ENCODE data around the gene ASGR2.

The ASGR2 gene

DNA sequence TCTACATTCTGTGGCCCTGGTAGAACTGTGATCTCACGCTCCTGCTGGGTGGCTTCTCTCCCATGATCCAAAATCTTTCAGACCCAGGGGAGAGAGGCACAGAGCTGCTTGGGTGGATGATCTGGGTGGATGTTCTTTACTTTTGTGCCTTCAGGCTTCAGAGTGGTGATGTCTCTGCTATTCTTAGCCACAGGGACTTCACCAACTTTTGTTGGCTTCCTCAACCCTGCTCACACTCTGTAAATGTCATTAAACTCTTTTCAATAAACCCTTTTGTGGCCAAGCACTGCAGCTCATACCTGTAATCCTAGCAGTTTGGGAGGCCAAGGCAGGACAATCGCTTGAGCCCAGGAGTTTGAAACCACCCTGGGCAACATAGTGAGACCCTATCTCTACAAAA is 42.2 kb downstream of the ASGR2 start:
- DNase-seq (ENCODE audit: low read depth, low spot score), result no peak
- H3K36me3 ChIP-seq (ENCODE audit: insufficient read depth, insufficient read length, low read length), result no peaks in the 10 kb centered on the region
- no peak for TF ChIP-seq SUZ12 (IDR thresholded peaks at IDR 0.05; ENCODE audit: extremely low read depth, insufficient read depth, insufficient read length)
- TF ChIP-seq ZNF274 (IDR thresholded peaks at IDR 0.05; ENCODE audit: low read depth, low read length), result no peak
- TF ChIP-seq YY1 (IDR thresholded peaks at IDR 0.05; ENCODE audit: insufficient read depth, insufficient read length), result no peak
- H3K9me3 ChIP-seq (ENCODE audit: insufficient read depth, low read length), result peaks cover 17% of the 10 kb centered on the region
- no peaks in the 10 kb centered on the region for H3K4me1 ChIP-seq (ENCODE audit: insufficient read depth, insufficient read length)
- no peak overlapping the region for H3K9ac ChIP-seq (ENCODE audit: insufficient read length, low read depth)
- H3K27me3 ChIP-seq (ENCODE audit: insufficient read depth, insufficient read length), result no peaks in the 10 kb centered on the region
- no peak overlapping the region for H3K4me3 ChIP-seq (ENCODE audit: insufficient read length, low read depth)

DNA sequence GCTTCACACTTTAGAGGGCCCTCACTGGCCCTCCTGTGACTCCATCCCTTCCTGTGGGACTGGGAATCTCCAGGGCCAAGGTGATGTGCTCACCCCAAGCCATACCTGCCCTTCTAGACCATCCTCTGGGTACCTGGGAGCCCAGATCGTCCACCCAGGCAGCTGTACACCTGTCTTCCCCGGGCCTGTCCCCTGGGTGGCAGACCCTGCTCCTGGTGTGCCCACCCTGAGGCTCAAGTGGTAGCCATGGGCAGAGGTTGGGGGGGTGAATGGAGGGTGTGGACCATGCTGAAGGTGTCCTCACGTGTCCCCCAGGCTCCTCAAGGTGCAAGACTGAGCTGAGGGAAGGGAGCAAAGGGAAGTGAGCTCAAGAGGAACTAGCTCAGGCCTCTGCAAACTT is 43.9 kb downstream of the ASGR2 start:
- no peak overlapping the region for H3K4me3 ChIP-seq (ENCODE audit: insufficient read length, low read depth)
- DNase-seq (ENCODE audit: low read depth, low spot score), result no peak
- H3K36me3 ChIP-seq (ENCODE audit: insufficient read depth, insufficient read length, low read length), result no peaks in the 10 kb centered on the region
- H3K4me1 ChIP-seq (ENCODE audit: insufficient read depth, insufficient read length), result no peaks in the 10 kb centered on the region
- no peak overlapping the region for H3K9ac ChIP-seq (ENCODE audit: insufficient read length, low read depth)
- TF ChIP-seq SUZ12 (IDR thresholded peaks at IDR 0.05; ENCODE audit: extremely low read depth, insufficient read depth, insufficient read length) (no peak), YY1 (IDR thresholded peaks at IDR 0.05; ENCODE audit: insufficient read depth, insufficient read length) (no peak)
- H3K27me3 ChIP-seq (ENCODE audit: insufficient read depth, insufficient read length), result no peaks in the 10 kb centered on the region
- peaks cover 23% of the 10 kb centered on the region for H3K9me3 ChIP-seq (ENCODE audit: insufficient read depth, low read length)

GRCh38 chr17:7068268-7068667 is 46.4 kb downstream of the ASGR2 start:
- H3K9me3 ChIP-seq (ENCODE audit: insufficient read depth, low read length), result peaks cover 23% of the 10 kb centered on the region
- no peaks in the 10 kb centered on the region for H3K27me3 ChIP-seq (ENCODE audit: insufficient read depth, insufficient read length)
- peaks cover 6% of the 10 kb centered on the region for H3K4me1 ChIP-seq (ENCODE audit: insufficient read depth, insufficient read length)
- DNase-seq (ENCODE audit: low read depth, low spot score), result no peak
- no peak for TF ChIP-seq YY1 (IDR thresholded peaks at IDR 0.05; ENCODE audit: insufficient read depth, insufficient read length)
- no peak for TF ChIP-seq ZNF274 (IDR thresholded peaks at IDR 0.05; ENCODE audit: low read depth, low read length)
- no peak for TF ChIP-seq SUZ12 (IDR thresholded peaks at IDR 0.05; ENCODE audit: extremely low read depth, insufficient read depth, insufficient read length)
- H3K4me3 ChIP-seq (ENCODE audit: insufficient read length, low read depth), result no peak overlapping the region
- no peak overlapping the region for H3K9ac ChIP-seq (ENCODE audit: insufficient read length, low read depth)
- H3K36me3 ChIP-seq (ENCODE audit: insufficient read depth, insufficient read length, low read length), result no peaks in the 10 kb centered on the region

GRCh38 chr17:7067198-7067597 is 47.4 kb downstream of the ASGR2 start:
- Histone ChIP-seq H3K4me1 (ENCODE audit: insufficient read depth, insufficient read length) (peaks cover 9% of the 10 kb centered on the region), H3K9me3 (ENCODE audit: insufficient read depth, low read length) (peaks cover 23% of the 10 kb centered on the region), H3K4me3 (ENCODE audit: insufficient read length, low read depth) (no peak overlapping the region), H3K9ac (ENCODE audit: insufficient read length, low read depth) (no peak overlapping the region), H3K27me3 (ENCODE audit: insufficient read depth, insufficient read length) (no peaks in the 10 kb centered on the region), H3K36me3 (ENCODE audit: insufficient read depth, insufficient read length, low read length) (no peaks in the 10 kb centered on the region)
- no peak for DNase-seq (ENCODE audit: low read depth, low spot score)
- TF ChIP-seq YY1 (IDR thresholded peaks at IDR 0.05; ENCODE audit: insufficient read depth, insufficient read length) (no peak), SUZ12 (IDR thresholded peaks at IDR 0.05; ENCODE audit: extremely low read depth, insufficient read depth, insufficient read length) (no peak), ZNF274 (IDR thresholded peaks at IDR 0.05; ENCODE audit: low read depth, low read length) (no peak)

DNA sequence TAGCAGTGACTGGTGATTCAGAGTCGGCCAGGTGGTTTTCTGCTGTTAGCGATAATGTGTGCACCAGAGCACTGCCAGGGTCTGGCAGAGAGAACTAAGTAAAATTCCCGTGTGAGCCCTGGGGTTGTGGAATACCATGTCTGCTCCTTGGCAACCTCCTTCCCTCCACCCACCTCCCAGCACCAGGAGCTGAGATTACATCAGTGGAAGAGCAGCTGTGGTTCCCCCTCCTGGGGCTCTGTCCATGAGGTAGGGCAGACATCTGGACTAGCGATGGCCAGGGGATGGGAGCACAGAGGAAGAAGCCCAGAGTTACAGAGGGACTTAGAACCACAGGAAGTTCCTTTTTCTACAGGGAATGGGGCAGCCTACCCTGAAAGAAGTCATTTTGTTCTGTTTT is 50.4 kb downstream of the ASGR2 start:
- no peak overlapping the region for H3K9ac ChIP-seq (ENCODE audit: insufficient read length, low read depth)
- TF ChIP-seq ZNF274 (IDR thresholded peaks at IDR 0.05; ENCODE audit: low read depth, low read length), result no peak
- no peak for TF ChIP-seq SUZ12 (IDR thresholded peaks at IDR 0.05; ENCODE audit: extremely low read depth, insufficient read depth, insufficient read length)
- TF ChIP-seq YY1 (IDR thresholded peaks at IDR 0.05; ENCODE audit: insufficient read depth, insufficient read length), result no peak
- no peaks in the 10 kb centered on the region for H3K27me3 ChIP-seq (ENCODE audit: insufficient read depth, insufficient read length)
- peaks cover 9% of the 10 kb centered on the region for H3K4me1 ChIP-seq (ENCODE audit: insufficient read depth, insufficient read length)
- H3K9me3 ChIP-seq (ENCODE audit: insufficient read depth, low read length), result peaks cover 23% of the 10 kb centered on the region
- no peaks in the 10 kb centered on the region for H3K36me3 ChIP-seq (ENCODE audit: insufficient read depth, insufficient read length, low read length)
- DNase-seq (ENCODE audit: low read depth, low spot score), result no peak
- H3K4me3 ChIP-seq (ENCODE audit: insufficient read length, low read depth), result no peak overlapping the region

GRCh38 chr17:7063518-7064094 is 51.0 kb downstream of the ASGR2 start:
- Histone ChIP-seq H3K4me1 (ENCODE audit: insufficient read depth, insufficient read length) (peaks cover 9% of the 10 kb centered on the region), H3K9me3 (ENCODE audit: insufficient read depth, low read length) (peaks cover 18% of the 10 kb centered on the region), H3K4me3 (ENCODE audit: insufficient read length, low read depth) (no peak overlapping the region), H3K9ac (ENCODE audit: insufficient read length, low read depth) (no peak overlapping the region), H3K36me3 (ENCODE audit: insufficient read depth, insufficient read length, low read length) (no peaks in the 10 kb centered on the region), H3K27me3 (ENCODE audit: insufficient read depth, insufficient read length) (no peaks in the 10 kb centered on the region)
- TF ChIP-seq ZNF274 (IDR thresholded peaks at IDR 0.05; ENCODE audit: low read depth, low read length), result no peak
- no peak for TF ChIP-seq SUZ12 (IDR thresholded peaks at IDR 0.05; ENCODE audit: extremely low read depth, insufficient read depth, insufficient read length)
- no peak for TF ChIP-seq YY1 (IDR thresholded peaks at IDR 0.05; ENCODE audit: insufficient read depth, insufficient read length)
- DNase-seq (ENCODE audit: low read depth, low spot score), result no peak

GRCh38 chr17:7060165-7060891 is 54.3 kb downstream of the ASGR2 start:
- Histone ChIP-seq H3K9ac (ENCODE audit: insufficient read length, low read depth) (no peak overlapping the region), H3K9me3 (ENCODE audit: insufficient read depth, low read length) (no peaks in the 10 kb centered on the region), H3K27me3 (ENCODE audit: insufficient read depth, insufficient read length) (no peaks in the 10 kb centered on the region), H3K4me3 (ENCODE audit: insufficient read length, low read depth) (no peak overlapping the region), H3K36me3 (ENCODE audit: insufficient read depth, insufficient read length, low read length) (no peaks in the 10 kb centered on the region), H3K4me1 (ENCODE audit: insufficient read depth, insufficient read length) (peaks cover 9% of the 10 kb centered on the region)
- DNase-seq (ENCODE audit: low read depth, low spot score), result no peak
- TF ChIP-seq ZNF274 (IDR thresholded peaks at IDR 0.05; ENCODE audit: low read depth, low read length), result no peak
- no peak for TF ChIP-seq YY1 (IDR thresholded peaks at IDR 0.05; ENCODE audit: insufficient read depth, insufficient read length)
- no peak for TF ChIP-seq SUZ12 (IDR thresholded peaks at IDR 0.05; ENCODE audit: extremely low read depth, insufficient read depth, insufficient read length)

Data from NT2/D1 (cell line).